GM19324 (cell line): ENCODE results near the gene KIAA1614.

ENCODE experiments used
- ATAC-seq: cut with Tn5 transposase; IDR thresholded peaks from one replicate; pipeline ENCODE4 v1.9.1; 2021; ENCODE audit warnings: mild to moderate bottlenecking, moderate library complexity; ENCODE audit not compliant: unreplicated experiment, low FRiP score

The KIAA1614 gene

GRCh38 chr1:180981596-180982387 is 69.1 kb downstream of the KIAA1614 start:
- ATAC-seq, result no peak

GRCh38 chr1:180982422-180982821 is 69.7 kb downstream of the KIAA1614 start:
- ATAC-seq, result no peak

GRCh38 chr1:180988253-180988752 is 75.6 kb downstream of the KIAA1614 start:
- no peak for ATAC-seq

GRCh38 chr1:180994262-180994661 is 81.6 kb downstream of the KIAA1614 start:
- no peak for ATAC-seq

- ATAC-seq, result no peak
Measured at GRCh38 chr1:180997843-180998504, 85.3 kb downstream of the KIAA1614 start.
